ENCODE data around the gene NAV2.

NAV2 gene

DNA sequence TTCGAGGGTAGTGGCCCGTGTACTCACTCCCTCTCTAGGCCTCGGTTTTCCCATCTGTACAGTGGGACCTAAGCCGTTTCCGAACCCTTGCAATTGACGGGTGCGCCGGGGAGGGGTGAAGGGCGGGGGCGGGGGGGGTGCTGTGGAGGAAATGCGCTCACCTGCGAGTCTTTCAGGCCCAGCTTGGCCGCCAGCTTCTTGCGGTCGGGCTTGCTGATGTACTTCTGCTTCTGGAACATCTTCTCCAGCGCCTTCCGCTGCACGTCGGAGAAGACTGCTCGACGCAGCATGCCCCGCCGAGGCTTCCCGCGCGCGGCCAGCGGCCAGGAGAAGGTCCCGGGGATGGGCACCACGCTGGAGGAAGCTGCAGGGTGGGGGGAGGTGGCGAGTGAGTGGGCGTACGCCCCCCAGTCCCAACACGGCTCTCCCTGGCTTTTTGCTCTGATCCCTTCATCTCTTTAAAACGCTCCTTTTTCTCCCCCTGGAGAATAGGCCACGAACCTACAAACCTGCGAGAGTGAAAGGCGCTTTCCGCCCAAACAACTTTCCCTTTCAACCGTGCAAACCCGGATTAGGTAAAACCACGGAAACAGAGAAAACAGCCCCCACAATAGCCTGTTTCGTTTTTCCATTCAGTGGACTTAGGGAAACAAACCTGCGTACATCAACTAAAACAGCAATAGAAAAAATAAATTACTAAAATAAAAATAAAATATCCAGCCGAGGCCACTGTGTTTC is 444.4 kb downstream of the NAV2 start:
- in situ Hi-C loops (cut with HindIII; ENCODE audit: low sequenced_read_pairs): no loop called here
- H3K4me3 ChIP-seq (ENCODE audit: low read depth, low read length): no peak overlapping the region
- TF ChIP-seq, protein P1, sequence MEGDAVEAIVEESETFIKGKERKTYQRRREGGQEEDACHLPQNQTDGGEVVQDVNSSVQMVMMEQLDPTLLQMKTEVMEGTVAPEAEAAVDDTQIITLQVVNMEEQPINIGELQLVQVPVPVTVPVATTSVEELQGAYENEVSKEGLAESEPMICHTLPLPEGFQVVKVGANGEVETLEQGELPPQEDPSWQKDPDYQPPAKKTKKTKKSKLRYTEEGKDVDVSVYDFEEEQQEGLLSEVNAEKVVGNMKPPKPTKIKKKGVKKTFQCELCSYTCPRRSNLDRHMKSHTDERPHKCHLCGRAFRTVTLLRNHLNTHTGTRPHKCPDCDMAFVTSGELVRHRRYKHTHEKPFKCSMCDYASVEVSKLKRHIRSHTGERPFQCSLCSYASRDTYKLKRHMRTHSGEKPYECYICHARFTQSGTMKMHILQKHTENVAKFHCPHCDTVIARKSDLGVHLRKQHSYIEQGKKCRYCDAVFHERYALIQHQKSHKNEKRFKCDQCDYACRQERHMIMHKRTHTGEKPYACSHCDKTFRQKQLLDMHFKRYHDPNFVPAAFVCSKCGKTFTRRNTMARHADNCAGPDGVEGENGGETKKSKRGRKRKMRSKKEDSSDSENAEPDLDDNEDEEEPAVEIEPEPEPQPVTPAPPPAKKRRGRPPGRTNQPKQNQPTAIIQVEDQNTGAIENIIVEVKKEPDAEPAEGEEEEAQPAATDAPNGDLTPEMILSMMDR (IDR thresholded peaks at IDR 0.05; ENCODE audit: low read depth, low read length): no peak
- DNase-seq (ENCODE audit: low read depth, low spot score): no peak

DNA sequence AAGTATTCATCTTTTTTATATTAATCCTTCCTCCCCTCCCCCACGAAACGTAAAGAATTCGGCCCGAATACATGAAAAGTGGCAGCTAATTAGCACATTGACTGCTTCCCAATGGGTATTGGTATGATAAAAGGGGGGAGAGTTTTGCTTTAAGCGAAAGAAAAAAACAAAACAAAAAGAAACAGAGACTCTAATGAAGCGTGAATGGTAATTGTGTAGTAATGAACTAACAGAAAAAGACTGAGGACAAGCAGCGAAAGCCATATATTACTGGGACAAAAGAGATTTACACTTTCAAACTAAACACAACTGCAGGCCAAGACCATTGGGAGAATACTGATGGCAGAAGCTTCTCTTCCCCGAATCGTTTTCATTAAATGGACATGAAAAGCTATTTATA is 445.1 kb downstream of the NAV2 start:
- no peak overlapping the region for H3K4me3 ChIP-seq (ENCODE audit: low read depth, low read length)
- no peak for DNase-seq (ENCODE audit: low read depth, low spot score)
- TF ChIP-seq, protein P1 (IDR thresholded peaks at IDR 0.05; ENCODE audit: low read depth, low read length): no peak
- in situ Hi-C loops (cut with HindIII; ENCODE audit: low sequenced_read_pairs): no loop called here

DNA sequence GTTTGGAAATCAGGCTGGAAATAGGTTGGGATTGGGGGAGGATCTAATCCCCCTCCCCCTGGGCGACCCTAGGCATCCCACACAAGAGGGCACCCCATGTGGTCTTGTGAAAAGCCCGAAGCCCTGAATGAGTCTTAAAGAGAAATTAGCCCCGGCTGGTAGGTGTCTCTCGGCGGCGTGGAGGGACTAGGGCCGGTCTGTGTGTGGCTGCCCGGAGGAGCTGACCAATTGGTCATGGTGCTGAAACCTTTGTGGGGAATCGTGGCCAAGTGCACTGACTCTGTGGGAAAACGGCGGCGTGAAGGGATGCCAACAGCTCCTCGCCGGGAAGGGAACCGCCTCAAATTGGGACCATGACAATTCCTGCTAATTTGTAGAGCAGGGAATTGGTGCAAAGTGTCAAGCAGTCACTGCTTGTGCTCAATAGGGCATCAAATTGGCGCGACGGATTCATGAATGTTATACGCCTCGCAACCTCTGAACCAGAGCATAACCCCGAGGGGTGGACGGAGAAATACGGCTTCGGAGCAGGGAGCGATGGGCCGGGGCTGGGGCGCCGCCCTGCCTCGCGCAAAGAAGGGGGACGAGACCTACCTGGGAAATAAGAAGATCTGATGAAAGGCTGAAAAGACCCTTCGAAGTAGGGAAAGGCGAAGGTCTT is 446.1 kb downstream of the NAV2 start:
- in situ Hi-C loops (cut with HindIII; ENCODE audit: low sequenced_read_pairs): no loop called here
- TF ChIP-seq, protein P1 (IDR thresholded peaks at IDR 0.05; ENCODE audit: low read depth, low read length): no peak
- peak; percentile 69 for DNase-seq (ENCODE audit: low read depth, low spot score)
- no peak overlapping the region for H3K4me3 ChIP-seq (ENCODE audit: low read depth, low read length)

DNA sequence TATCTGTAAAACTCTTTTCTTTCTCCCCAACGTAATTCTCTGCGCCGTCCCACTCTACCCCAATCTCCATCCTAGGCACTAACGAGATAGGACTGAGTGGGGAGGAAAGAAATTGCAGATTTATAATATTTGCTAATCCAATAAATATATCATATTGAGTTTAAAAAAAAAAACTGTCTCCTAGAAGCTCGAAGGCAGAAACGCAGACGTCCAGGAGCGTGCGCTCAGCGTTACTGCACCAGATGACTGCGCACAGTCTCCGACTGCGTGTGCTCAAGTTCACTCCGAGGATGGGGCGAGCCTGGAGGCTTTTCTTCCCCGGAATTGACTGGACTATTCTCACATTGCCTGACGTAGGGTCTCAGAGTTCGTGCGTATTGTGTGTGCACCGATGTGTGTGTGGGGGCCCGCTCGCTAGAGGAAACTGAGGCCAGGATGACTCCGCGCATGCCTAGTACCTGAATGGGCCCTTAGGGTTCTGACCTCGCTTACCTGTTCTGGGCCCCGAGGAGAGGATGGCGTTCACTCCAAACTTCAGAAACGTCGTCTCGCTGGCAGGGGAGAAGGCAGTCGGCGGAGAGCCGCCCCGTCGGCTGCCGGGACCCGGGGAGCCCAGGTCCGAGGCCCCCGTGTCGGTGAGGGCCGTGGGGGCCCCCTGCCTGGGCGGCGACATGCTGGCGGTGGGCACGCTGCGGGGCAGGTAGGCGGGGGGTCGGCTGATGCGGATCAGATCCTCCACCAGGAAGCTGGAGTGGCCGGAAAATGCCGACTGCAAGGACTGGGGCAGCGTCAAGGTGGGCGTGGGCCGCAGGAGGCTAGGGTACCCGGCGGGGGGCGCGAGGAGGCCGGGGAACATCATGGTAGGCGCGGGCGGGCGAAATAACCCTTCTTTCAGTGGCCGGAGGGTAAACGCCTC is 447.1 kb downstream of the NAV2 start:
- in situ Hi-C loops (cut with HindIII; ENCODE audit: low sequenced_read_pairs): no loop called here
- TF ChIP-seq, protein P1 (IDR thresholded peaks at IDR 0.05; ENCODE audit: low read depth, low read length): no peak
- DNase-seq (ENCODE audit: low read depth, low spot score): no peak
- H3K4me3 ChIP-seq (ENCODE audit: low read depth, low read length): no peak overlapping the region

DNA sequence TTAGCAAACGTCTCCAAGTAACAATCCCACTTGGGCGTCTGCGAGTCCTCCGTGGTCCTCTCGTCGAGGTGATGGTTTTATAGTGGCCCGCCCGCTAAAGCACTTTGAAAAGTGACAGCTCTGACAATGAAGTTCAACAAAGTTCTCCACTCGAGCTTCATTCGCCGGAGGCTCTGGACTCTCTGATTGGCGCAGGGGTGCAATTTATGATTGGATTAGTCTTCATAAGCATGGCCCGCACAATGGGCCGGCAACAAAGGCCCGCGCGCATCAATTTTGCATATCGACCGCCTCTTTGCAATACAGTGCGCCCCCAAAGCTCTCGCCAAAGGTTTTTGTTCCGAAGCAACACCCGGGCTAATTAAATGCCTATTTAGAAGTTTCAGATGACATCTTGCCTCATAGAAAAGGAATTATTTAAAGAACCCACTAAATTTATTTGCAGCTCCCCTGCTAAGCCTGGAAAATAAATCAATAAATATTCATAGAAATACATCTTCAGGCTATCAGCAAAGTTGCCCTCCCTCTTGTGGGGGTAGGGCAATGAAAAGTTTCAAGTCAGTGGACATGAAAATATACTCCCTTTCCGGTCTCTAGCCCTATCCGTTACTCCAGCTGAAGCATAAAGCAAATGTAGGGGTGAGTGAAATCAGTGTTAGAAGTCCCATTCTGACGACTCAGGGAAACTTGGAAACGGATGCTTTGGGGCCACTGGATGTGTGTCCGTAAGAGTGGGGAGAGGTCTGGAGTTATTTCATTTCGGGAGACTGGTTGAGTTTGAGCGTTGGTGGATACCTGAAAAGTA is 448.0 kb downstream of the NAV2 start, which contains the start of gene DBX1:
Gene DBX1 (minus strand): TSS at position 51 of the 805 bp plus-strand sequence. CDS start 151 bp downstream, outside the sequence.
- TF ChIP-seq, protein P1 (IDR thresholded peaks at IDR 0.05; ENCODE audit: low read depth, low read length): no peak
- no peak within 1 kb of the TSS for H3K4me3 ChIP-seq (ENCODE audit: low read depth, low read length)
- in situ Hi-C loops (cut with HindIII; ENCODE audit: low sequenced_read_pairs): no loop called here
- no peak for DNase-seq (ENCODE audit: low read depth, low spot score)
